Right hindlimb (tissue), 1 donor: ENCODE data around the gene CANX.
"Not testable (repeated sequence)": the region's sequence is repeated elsewhere in the genome, so short reads cannot be mapped to it uniquely, and the experiment has no call there.

Source experiments
- DNase-seq: peaks from one replicate; pipeline ENCODE4 v3.0.0-alpha.2; 2018

The CANX gene

DNA sequence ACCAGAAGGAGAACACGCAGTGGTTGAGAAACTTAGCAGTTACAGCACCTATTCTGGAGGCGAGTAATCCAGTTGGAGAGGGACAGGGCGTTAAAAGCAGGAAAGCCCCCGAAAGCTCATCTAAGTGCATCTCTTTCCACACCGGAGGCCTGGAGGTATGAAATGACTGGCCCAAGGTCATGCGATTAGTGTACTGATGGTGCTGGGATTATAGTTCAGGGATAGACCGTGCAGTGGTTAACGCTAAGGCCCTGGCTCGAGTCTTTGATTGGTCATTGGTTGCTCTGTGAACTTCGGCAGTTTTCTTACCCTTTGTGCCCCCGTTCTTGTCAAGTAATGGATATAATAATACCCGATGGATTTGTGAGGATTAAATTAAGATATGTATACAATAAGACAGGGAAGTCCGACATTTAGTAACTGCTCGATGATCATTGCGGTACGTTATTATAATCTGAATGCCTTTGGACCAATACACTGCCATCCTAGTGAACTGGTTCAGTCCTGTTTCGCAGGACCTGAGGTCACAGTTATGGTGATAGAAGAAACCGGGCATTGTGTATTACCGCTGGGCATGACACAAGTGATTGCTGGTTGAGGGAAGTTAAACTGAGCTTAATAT is 960 bp downstream of the CANX start:
- DNase-seq: peak; percentile 21

DNA sequence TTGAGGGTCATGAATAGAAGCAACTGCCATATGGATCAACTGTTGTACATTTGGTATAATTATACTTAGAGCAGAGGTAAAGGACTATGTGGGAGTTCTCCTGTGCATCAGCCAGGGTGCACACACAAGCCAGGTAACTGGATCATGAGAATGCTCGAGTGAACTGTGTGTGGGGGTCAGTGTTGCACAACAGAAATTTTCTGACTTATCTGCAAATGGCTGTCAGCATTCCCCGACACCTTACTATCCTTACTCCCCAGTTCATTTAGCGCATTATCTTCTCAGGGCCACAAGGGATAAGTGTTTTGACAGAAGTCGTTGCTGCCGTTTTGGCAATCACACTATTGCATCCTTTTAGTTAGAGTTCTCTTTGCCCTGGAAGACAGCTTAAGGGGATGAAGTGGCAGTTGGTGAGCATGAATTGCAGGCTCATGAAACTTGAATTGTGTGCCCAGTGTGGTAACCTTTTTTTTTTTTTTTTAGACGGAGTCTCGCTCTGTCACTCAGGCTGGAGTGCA is 1.7 kb downstream of the CANX start:
- DNase-seq: no peak

DNA sequence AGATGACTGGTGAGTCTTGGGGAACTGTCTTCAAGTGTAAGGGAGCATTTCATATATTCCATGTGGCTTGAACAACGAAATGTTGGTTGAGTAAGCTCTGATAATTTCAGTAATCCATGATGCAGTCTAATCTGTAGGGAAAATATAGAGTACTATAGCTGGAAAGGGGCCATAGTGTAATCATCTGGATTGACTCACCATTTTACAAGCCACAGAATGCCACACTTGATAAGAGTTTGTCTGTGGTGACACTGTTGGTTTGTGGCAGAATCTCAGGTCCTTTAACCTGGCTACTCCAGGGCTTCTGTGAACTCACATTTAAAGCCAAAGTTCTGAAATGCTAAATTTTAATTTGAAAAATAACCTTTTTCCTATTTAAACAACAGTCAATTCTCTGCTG is 17.5 kb downstream of the CANX start:
- no peak for DNase-seq

DNA sequence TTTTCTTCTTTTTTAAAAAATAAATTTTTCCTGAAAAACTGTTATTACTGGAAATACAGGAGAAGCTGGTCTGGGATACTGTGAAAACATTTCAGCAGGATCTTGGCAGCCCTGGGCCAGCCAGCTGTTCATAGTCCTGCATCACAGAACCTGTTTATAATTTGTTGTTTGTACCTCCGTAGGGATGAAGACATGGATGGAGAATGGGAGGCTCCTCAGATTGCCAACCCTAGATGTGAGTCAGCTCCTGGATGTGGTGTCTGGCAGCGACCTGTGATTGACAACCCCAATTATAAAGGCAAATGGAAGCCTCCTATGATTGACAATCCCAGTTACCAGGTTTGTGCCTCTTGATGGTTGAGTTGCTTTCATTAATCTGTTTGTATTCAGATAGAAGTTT is 21.5 kb downstream of the CANX start:
- no peak for DNase-seq

DNA sequence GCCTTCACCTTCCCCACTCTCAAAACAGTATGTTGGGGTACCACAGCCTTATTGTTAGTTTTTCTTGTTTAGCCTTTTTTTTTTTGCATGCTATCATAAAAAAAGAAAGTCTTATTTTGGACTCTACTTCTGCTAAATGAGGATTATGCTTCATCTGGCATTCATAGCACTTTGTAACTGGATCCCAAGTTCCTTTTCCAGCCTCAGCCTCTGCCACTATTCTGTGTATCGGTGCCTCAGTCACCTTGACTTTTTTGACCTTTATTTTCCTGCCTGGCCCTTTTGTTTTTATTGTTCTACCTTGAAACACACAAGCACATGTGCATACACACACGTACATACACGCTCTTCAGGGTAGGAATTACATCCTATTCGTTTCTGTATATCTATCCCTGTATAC is 25.4 kb downstream of the CANX start:
- DNase-seq: no peak

DNA sequence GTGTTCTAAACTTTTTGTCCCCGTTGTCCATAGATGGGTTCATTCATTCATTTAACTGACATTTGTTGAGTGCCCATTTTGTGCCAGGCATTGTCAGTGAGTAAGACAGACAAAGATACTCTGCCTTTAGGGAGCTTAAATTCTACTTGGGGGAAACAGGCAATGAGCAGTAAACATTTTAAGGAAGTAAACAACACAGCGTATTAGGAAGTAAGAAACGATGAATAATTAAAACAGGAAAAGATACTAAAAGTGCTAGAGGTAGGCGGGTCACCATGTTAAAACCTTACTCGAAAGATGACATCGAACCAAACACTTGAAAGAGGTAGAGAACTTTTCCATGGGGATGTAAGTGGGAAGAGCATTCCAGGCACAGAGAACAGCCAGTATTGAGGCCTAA is 28.3 kb downstream of the CANX start:
- no peak for DNase-seq

DNA sequence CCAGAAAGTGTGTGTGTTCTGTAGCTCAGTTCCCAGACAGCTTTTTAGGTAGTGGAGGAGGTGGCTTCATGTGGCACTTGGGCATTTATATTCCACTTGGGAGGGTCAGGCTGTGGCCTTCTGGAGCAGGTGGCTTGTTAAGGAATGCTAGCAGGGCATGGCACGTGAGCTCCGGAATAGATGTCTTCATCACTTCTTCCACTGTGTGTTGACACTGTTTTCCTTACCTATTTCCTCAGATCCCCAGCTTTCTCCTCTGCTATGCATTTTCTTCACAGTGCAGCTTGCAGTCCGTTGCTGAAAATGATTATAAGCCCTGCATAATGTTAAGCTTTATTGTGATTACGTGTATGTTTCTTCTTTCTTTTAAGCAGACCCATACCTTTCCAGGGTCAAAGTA is 30.5 kb downstream of the CANX start:
- DNase-seq: no peak

DNA sequence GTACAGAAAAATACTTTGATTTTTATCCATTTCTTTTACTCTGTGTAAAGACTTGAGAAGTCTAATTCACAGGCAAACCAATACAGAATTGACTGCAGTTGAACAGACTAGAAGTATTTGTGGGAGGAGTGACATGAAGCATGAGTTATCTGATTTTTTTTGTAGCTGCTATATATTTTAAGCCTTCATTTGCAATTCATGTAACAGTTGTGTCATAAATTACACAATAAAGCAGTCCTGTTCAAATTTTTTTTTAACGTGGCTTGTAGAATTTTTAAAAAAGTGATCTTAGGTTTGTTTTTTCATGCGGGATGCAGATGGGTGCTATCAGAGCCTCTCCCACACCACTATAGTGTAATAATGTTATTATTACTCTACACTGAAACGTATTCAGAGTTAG is 31.0 kb downstream of the CANX start:
- DNase-seq: no peak

DNA sequence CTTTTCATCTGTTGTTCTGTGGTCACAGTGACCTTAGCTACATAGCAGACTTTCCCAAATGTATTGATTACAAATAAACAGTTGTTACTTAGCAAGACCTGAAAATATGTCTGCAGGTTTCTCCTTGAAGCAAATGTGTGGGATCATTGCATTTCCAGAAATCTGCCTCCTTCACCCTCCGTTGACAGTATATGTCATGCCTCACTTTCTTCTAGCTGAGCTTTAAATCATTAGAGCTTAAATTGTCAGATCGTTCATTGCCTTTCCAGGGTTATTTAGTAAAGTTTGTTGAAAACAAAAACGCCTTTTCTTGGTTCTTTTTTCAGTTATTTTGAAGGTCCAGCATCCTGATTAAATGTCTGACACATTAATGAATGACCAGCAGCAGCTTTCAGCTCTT is 31.6 kb downstream of the CANX start:
- no peak for DNase-seq

DNA sequence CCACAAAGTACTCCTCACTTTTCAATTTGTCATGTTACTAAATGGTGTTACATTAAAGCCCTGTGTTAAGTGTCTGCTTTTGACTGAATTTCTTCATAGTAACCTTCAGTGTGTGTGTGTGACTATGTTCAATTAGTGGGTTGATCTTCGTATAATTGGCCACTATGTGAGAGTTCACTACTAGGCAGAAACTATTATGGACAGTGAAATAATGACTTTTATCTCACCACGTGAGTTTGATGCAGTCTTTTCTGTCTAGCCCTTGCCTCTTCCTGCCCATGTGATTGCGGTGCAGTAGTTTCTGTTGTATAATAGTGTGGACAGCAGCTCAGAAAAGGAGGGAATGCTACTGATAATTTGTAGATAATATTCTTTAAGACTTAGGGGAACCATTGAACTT is 32.1 kb downstream of the CANX start:
- no peak for DNase-seq

DNA sequence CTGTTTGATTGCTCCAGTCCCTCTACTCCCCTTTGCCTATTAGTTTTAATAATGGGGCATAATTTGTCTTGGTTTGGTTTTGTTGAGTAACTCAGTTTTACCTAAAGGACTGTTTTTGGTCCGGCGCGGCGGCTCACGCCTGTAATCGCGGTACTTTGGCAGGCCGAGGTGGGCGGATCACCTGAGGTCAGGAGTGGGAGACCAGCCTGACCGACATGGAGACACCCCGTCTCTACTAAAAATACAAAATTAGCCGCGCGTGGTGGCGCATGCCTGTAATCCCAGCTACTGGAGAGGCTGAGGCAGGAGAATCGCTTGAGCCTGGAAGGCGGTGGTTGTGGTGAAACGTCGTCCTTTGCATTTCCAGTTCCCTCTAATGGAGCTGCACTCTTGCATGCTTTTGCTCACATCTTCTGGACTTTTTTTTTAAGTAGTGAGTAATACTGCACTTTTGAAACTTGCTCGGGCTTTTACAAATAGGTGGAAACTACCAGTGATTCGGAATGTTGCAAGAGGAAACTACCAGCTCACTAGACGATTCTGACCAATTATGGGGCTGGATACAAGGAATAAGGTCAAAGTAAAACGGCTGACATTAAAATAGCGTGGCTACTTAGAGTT is 33.1 kb downstream of the CANX start:
- no peak for DNase-seq

DNA sequence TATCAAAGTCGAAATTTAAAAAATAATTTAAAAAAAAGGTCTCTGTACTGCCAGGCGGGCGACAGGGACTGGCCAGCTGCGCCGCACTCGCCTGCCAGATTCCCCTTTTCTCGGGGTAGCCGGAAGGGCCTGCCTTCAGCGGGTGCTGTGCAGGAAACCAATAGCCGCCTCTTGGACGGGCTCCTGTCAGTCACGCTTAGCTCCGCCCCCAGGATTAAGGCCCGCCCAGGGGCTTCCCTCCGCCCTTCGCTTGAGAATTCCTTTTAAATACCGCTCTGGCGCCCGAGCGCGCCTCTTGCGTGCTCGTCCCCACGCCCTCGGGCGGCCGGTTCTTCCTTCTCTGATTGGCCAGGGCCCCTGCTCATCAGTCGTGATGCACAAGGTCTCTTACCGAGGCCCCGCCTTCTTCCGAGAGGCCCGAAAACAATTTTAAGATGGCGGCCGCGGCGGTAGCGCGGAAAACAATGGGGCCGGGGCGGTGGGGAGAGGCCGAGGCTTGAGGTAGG is 33.7 kb downstream of the CANX start, which contains the start of gene MAML1:
Gene MAML1, plus strand, starts transcription at position 411 of the 506 bp plus-strand sequence. CDS start 291 bp downstream, outside the sequence.
- peak; percentile 100 for DNase-seq

DNA sequence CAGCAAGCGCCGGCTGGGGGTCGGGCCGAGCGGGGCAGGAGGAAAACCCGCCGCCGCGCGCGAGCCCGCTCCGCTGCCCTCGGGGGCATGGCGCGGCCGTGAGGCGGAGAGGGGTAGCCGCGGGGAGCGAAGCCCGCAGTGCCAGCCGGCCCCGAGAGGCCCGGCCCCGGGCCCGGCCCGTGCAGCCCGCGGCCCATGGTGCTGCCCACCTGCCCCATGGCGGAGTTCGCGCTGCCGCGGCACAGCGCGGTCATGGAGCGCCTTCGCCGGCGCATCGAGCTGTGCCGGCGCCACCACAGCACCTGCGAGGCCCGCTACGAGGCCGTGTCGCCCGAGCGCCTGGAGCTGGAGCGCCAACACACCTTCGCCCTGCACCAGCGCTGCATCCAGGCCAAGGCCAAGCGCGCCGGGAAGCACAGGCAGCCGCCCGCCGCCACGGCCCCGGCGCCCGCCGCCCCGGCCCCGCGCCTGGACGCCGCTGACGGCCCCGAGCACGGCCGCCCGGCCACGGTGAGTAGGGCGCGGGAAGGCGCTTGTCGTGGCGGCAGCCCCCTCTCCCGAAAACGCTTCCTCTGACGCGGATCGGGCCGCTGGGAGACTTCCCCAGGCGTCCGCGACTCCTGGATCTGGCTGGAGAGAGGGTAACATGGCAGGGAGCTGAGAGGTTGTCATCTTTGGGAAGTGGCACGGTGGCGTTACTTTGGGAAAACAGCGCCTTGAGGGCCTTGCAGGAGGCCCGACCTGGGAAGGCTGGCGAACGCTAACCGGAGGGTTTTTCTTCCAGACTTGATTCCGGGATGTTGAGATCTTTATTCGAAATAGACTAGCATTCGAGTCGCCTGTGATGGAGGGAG is 34.4 kb downstream of the CANX start:
- DNase-seq: peak; percentile 60

DNA sequence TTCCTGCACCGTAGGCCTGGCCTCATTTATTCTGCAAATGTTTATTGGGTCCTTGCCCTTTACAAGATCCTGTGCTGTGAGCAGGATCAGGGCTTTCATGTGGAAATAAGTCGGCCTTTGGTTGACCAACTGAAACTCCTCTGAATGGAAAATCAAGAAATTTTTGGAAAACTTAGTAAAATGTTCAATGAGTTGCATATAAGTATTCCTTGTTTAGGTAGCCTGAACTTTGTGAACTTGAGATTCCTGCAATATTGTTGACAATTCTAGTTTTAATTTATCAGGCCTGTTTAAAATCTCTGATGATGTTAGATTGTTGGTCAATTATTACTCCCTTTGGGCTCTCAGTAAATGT is 35.0 kb downstream of the CANX start:
- no peak for DNase-seq

DNA sequence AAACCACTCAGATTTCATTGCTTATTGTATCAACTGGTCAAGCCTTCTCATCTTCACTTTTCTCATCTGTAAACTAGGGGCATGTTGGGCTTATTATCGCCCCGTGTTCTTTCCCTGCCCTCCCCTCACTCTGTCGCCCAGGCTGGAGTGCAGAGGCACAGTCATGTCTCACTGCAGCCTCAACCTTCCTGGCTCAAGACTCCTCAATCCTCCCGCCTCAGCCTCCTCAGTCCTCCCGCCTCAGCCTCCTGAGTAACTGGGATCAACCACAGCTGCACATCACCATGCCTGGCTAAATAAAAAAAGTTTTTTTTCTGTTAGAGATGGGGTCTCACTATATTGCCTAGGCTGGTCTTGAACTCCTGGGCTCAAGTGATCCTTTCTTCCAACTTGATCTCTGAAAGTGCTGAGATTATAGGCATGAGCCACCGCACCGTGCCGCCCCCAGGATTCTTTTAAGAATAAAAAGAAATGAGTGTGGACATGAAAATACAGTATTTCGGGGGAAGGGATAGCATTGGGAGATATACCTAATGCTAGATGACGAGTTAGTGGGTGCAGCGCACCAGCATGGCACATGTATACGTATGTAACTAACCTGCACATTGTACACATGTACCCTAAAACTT is 35.9 kb downstream of the CANX start:
- DNase-seq: no peak

DNA sequence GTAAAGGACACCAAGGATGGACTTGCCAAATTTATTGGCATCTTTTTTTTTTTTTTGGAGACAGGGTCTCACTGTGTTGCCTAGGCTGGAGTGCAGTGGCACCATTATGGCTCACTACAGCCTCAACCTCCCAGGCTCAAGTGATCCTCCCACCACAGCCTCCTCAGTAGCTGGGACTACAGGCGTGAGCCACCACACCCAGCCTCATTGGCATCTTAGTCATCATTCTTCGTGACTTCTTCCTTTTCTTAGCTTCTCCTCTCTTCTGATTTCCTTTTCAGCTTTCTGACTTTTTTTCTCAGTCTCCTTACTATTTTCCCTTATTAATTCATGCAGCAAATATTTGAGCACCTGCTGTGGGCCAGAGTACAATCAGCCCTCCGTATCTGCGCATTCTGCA is 40.0 kb downstream of the CANX start:
- DNase-seq: no peak

DNA sequence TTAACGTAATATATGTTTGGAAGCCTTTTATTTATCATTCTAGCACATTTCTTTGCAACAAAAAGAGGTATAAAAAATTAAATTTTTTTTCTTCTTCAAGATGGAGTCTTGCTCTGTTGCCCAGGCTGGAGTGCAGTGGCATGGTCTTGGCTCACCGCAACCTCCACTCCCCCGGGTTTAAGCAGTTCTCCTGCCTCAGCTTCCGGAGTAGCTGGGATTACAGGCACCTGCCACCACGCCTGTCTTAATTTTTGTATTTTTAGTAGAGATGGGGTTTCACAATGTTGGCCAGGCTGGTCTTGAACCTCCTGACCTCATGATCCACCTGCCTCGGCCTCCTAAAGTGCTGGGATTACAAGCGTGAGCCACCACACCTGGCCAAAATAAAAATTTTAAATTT is 45.3 kb downstream of the CANX start:
- DNase-seq: not testable (repeated sequence)

DNA sequence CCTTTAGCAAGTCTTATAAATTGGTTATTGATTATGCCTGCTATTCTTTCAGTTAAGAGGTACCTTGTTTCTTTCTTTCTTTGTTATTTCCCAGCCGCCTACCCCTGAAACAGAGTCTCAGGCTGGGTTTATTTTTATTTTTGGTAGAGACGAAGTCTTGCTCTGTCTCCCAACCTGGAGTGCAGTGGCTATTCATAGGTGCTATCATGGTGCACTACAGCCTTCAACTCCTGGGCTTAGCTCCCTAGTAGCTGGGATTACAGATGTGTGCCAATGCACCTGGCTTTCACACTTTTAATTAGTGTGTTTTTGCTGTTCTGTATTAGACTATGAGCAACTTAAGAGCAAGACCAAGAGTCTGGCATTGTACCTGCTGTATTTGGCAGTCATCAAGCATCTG is 48.1 kb downstream of the CANX start:
- DNase-seq: no peak

DNA sequence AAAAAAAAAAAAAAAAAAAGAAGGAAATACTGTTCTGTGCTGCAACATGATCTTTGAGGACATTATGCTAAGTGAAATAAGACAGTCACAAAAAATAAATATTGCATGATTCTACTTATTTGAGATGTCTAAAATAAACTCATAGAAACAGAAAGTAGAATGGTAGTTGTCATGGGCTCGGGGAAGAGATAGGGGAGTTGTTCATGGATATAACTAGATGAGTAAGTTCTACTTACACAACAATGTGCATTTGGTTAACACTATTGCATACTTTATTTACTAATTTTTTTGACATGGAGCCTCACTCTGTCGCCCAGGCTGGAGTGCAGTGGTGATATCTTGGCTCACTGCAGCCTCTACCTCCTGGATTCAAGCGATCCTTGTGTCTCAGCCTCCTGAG is 49.0 kb downstream of the CANX start:
- DNase-seq: no peak

DNA sequence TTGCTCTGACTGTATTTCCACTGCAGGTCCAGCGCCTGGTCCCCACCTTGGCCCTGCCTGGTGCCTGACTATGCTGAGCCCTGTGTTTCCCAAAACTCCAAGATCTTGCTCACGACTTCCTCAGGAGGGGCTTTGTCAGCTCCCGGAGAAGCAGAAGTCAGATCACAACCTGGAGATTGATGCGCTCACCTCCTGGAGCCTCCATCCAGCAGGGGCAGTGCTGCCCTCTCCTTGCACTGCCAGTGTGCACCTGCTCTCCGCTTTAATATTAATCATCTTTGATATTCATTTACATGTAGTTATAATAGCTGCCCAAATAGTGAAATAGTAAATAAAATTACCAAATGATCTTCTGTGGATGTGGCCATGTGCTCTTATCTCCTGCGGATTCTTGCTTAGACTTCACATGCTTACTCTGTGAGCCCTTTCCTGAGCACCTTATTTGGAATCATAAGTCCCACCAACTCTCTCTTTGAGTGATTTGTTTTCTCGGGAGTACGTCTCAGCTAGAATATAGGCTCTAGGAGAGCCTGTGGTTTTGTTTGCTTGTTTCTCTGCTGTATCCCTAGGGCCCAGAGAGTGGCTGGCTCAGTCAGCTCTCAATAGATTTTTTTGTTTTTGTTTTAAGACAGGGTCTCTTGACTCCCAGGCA is 51.2 kb downstream of the CANX start:
- no peak for DNase-seq

DNA sequence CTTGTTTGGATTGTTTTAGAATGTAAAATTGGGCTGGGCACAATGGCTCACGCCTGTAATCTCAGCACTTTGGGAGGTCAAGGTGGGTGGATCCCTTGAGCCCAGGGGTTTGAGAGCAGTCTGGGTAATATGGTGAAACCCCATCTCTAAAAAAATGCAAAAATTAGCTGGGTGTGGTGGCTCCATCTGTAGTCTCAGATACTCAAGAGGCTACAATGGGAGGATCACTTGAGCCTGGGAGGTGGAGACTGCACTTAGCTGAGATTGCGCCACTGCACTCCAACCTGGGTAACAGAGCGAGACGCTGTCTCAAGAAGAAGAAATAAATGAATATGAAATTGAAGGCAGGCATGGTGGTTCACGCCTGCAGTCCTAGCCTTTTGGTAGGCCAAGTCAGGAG is 55.2 kb downstream of the CANX start:
- DNase-seq: no peak

DNA sequence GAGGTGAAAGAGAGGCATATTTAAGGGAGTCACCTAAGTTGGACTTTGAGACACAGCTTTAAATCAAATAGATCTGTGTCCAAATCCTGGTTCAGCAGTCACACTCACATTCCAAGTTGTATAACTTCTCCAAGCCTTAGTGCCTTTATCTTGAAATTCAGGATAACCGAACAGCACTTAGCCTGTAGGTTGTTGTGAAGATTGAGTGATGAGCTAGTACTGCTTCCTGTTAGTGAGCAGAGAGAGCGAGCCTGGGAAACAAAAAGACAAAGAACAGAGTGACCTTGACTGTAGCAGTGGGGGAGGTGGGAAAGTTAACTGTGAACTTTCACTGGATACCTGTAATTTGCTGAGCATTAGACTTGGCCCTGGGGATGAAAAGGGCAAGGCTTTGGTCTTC is 56.3 kb downstream of the CANX start:
- no peak for DNase-seq

DNA sequence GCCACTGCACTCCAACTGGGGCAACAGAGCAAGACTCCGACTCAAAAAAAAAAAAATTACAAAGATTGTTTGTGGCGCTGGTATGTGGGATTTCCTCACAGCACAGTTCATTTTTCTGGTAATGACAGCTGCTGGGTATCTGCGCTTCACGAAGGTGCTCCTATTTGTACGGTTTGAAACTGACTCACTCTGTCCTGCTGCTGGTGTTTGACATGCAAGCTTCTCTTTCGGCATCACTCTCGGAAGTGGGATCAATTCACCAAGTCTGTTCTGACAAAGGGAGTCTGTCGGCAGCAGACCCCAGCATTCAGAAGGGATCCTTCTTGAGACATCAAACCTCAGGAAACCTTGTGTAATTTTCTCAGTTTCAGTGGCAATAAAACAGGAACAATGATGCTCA is 60.2 kb downstream of the CANX start:
- DNase-seq: no peak
